ENCODE data around the gene HIF1AN.

HIF1AN gene

GRCh38 chr10:100522107-100522801 lies 13.5 kb upstream of the HIF1AN start:
- no peak for DNase-seq

- no peak for DNase-seq
Measured at GRCh38 chr10:100522945-100523344, 12.8 kb upstream of the HIF1AN start.

GRCh38 chr10:100524206-100524605 lies 11.5 kb upstream of the HIF1AN start:
- no peak for DNase-seq

GRCh38 chr10:100524638-100525037 lies 11.1 kb upstream of the HIF1AN start:
- no peak for DNase-seq

- no peak for DNase-seq
Measured at GRCh38 chr10:100528123-100528886, 7.4 kb upstream of the HIF1AN start.

GRCh38 chr10:100528921-100529474 lies 6.7 kb upstream of the HIF1AN start:
- DNase-seq = no peak

GRCh38 chr10:100529475-100530298 lies 6.1 kb upstream of the HIF1AN start, which contains the start of gene NDUFB8:
TSS of gene NDUFB8 (minus strand) at chr10:100529871. CDS start at chr10:100529851, 20 bp downstream.
- DNase-seq = peak; percentile 95

GRCh38 chr10:100531761-100532160 lies 4.0 kb upstream of the HIF1AN start:
- DNase-seq = no peak

- no peak for DNase-seq
Measured at GRCh38 chr10:100534726-100535125, 1.0 kb upstream of the HIF1AN start.

- DNase-seq = no peak
Measured at GRCh38 chr10:100535338-100535714, 417 bp upstream of the HIF1AN start.

- no peak for DNase-seq
Measured at GRCh38 chr10:100537475-100537874, 1.7 kb downstream of the HIF1AN start.

GRCh38 chr10:100544950-100545349 lies 9.2 kb downstream of the HIF1AN start:
- no peak for DNase-seq

GRCh38 chr10:100551196-100551595 lies 15.5 kb downstream of the HIF1AN start:
- DNase-seq = no peak

GRCh38 chr10:100551738-100552137 lies 16.0 kb downstream of the HIF1AN start:
- DNase-seq = no peak

GRCh38 chr10:100553929-100554328 lies 18.2 kb downstream of the HIF1AN start:
- DNase-seq = no peak

GRCh38 chr10:100554902-100555301 lies 19.2 kb downstream of the HIF1AN start:
- no peak for DNase-seq

GRCh38 chr10:100560248-100560647 lies 24.5 kb downstream of the HIF1AN start:
- DNase-seq = no peak

GRCh38 chr10:100561005-100561404 lies 25.3 kb downstream of the HIF1AN start:
- DNase-seq = no peak

- peak; percentile 90 for DNase-seq
Measured at GRCh38 chr10:100562008-100562672, 26.4 kb downstream of the HIF1AN start.

GRCh38 chr10:100565206-100565985 lies 29.7 kb downstream of the HIF1AN start:
- DNase-seq = no peak

- DNase-seq = no peak
Measured at GRCh38 chr10:100566561-100566960, 30.8 kb downstream of the HIF1AN start.

- DNase-seq = no peak
Measured at GRCh38 chr10:100567249-100567648, 31.5 kb downstream of the HIF1AN start.

Data from activated effector memory CD4-positive, alpha-beta T cell treated with anti-CD3 and anti-CD28 coated beads, Interleukin-2, amount 50 U/mL, for 16 hours (primary cell).